HG03066 (cell line): ENCODE results near the gene CD68.

Experiments used
- ATAC-seq: cut with Tn5 transposase; IDR thresholded peaks from one replicate; pipeline ENCODE4 v1.9.1; 2021; ENCODE audit warnings: low read depth; ENCODE audit not compliant: unreplicated experiment

Gene CD68

GRCh38 chr17:7579001-7579833 is at the start of gene CD68:
Gene CD68, plus strand, starts transcription at chr17:7579638. Its CDS starts 40 bp downstream, at chr17:7579678.
- ATAC-seq: peak; percentile 51

GRCh38 chr17:7530023-7530900 is 49.2 kb upstream of the CD68 start:
- no peak for ATAC-seq

GRCh38 chr17:7538050-7538449 is 41.4 kb upstream of the CD68 start:
- ATAC-seq: no peak

GRCh38 chr17:7538891-7539545 is 40.4 kb upstream of the CD68 start:
- ATAC-seq: no peak

GRCh38 chr17:7541074-7541621 is 38.3 kb upstream of the CD68 start:
- ATAC-seq: no peak

GRCh38 chr17:7544911-7545310 is 34.5 kb upstream of the CD68 start:
- no peak for ATAC-seq

GRCh38 chr17:7548585-7549400 is 30.6 kb upstream of the CD68 start, which contains the start of gene TNFSF12:
Gene TNFSF12, plus strand, starts transcription at chr17:7549058. Its CDS starts 96 bp downstream, at chr17:7549154.
- ATAC-seq: no peak

- no peak for ATAC-seq
Observed at GRCh38 chr17:7549401-7550055, 29.9 kb upstream of the CD68 start.

- ATAC-seq: no peak
Observed at GRCh38 chr17:7550344-7550743, 29.1 kb upstream of the CD68 start.

GRCh38 chr17:7551396-7551795 is 28.0 kb upstream of the CD68 start:
- no peak for ATAC-seq

- ATAC-seq: no peak
Observed at GRCh38 chr17:7552621-7553051, 26.8 kb upstream of the CD68 start.

GRCh38 chr17:7553356-7553755 is 26.1 kb upstream of the CD68 start:
- ATAC-seq: no peak

GRCh38 chr17:7555320-7555948 is 24.0 kb upstream of the CD68 start:
- ATAC-seq: no peak

- ATAC-seq: no peak
Observed at GRCh38 chr17:7556627-7557026, 22.8 kb upstream of the CD68 start.

- no peak for ATAC-seq
Observed at GRCh38 chr17:7557147-7557764, 22.2 kb upstream of the CD68 start.

GRCh38 chr17:7557775-7558543 is 21.5 kb upstream of the CD68 start:
- no peak for ATAC-seq

GRCh38 chr17:7558544-7559319 is 20.7 kb upstream of the CD68 start, which contains the start of gene TNFSF13:
Gene TNFSF13, plus strand, starts transcription at chr17:7558750. Its CDS starts 290 bp downstream, at chr17:7559040.
- no peak for ATAC-seq
